Retina (tissue), 1 donor: ENCODE data around the gene FCSK.
"Not testable (repeated sequence)": the region's sequence is repeated elsewhere in the genome, so short reads cannot be mapped to it uniquely, and the experiment has no call there.

ENCODE experiments used
- DNase-seq: peaks from one replicate; pipeline ENCODE4 v3.0.0-alpha.2; 2016

Gene FCSK

DNA sequence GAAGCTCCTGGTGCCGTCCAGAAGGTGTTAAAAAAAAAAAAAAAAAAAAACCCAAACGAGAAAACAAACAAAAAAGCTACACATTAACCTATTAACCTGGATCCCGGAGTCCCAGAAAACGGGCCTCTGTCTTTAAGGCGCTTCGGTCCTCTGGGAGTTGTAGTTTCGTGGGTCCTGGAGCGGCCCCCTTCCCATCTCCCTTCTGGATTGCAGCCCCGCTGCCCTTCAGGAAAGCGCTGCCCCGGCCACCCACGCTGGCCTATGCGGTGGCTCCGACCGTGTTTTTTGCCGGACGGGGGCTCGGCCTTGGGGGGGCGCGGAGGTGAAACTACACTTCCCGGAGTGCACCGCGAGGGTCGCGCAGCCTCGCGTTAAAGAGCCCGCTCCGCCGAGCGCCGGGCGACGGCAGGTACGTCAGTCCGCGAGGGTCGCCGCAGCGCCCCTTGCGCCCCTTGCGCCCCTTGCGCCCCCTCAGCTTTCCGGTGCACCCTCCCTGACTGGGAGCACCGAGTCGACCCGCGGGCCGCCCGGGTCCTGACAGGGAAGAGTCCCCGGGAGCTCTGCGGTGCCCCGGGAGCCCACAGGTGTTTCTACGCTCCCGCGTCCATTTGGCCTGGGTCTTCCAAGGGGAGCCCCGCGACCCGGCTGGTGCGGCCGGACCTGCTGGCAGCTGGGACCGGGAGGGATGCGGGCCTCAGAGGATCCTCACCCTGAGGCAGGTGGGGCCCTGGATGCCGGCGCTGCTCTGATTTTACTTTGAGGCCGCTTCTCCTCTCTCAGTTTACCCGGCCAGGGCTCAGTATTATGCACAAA, at the start of gene FCSK:
Gene FCSK, plus strand, starts transcription at position 374 of the 813 bp plus-strand sequence. CDS start 8,596 bp downstream, outside the sequence.
- peak; percentile 100 for DNase-seq

DNA sequence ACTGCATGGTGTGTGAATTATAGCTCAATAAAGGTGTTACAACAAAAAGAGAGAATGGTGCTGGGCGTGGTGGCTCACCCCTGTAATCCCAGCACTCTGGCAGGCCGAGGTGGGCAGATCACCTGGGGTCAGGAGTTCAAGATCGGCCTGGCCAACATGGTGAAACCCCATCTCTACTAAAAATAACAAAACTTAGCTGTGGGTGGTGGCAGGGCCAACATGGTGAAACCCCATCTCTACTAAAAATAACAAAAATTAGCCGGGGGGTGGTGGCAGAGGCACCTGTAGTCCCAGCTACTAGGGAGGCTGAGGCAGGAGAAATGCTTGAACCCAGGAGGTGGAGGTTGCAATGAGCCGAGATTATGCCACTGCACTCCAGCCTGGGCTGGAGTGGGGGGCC, 48.3 kb upstream of the FCSK start:
- DNase-seq = not testable (repeated sequence)

DNA sequence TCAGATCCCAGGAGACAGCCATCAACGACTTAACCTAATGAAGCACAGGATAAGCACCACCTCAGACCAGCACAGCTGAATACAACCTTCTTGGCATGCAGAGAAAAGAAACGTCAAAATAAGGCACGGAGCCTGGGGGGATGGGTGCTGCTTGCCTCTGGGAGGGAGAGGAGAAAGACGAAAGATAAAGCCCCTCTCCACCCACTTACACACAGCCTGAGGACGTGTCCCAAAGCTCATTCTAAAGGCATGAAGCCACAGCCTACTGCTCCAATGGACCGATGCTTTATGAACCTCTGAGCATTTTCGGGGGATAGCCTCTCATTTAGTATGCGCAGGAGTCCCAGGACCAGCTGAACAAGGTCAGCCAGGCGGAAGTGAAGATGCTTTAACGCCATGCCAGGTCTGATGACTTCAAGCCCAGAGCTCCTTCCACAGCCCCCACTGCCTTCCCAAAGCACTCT, 46.6 kb upstream of the FCSK start:
- peak; percentile 58 for DNase-seq

DNA sequence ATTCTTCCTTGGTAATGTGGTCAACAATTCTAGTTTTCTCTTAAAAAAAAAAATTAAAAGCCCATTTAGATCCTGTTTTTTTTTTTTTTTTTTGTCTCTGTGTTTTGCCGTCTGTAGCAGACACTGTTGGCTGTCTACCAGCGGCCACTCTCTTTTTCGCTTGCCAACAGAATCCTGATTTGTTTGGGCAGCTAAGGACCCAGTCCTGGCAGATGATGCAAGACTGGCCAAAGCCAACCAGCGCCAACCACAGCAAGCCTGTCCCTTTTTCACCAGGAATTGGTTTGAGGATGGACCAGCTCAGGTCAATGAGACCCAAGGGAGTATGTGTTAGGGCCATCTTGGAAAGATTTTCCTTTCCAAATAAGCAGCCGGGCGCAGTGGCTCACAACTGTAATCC, 43.7 kb upstream of the FCSK start:
- DNase-seq = no peak

DNA sequence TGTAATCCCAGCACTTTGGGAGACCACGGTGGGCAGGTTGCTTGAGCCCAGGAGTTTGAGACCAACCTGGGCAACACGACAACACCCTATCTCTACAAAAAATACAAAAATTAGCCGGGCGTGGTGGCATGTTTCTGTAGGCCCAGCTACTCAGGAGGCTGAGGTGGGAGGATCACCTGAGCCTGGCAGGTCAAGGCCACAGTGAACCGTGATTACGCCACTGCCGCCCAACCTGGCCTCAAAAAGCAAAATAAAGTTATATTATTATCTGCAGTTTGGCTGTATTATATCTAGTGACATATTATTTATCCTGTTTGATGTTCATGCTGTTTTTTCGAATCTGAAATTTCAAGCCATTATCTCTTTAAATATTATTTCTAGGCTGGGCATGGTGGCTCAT, 42.0 kb upstream of the FCSK start:
- no peak for DNase-seq

DNA sequence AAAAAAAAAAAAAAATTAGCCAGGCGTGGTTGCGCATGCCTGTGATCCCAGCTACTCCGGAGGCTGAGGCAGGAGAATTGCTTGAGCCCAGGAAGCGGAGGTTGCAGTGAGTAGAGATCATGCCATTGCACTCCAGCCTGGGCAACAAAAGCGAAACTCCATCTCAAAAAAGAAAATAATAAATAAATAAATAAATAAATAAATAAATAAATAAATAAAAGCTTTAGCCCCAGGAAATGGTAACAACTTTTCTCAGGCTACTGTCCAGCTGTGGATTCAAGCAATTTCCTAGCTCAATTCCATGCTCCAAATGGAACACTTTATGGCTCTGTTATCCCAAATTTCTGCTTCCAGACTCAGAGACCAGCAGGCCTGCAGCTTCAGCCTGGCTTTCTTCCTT, 40.8 kb upstream of the FCSK start:
- DNase-seq = not testable (repeated sequence)

DNA sequence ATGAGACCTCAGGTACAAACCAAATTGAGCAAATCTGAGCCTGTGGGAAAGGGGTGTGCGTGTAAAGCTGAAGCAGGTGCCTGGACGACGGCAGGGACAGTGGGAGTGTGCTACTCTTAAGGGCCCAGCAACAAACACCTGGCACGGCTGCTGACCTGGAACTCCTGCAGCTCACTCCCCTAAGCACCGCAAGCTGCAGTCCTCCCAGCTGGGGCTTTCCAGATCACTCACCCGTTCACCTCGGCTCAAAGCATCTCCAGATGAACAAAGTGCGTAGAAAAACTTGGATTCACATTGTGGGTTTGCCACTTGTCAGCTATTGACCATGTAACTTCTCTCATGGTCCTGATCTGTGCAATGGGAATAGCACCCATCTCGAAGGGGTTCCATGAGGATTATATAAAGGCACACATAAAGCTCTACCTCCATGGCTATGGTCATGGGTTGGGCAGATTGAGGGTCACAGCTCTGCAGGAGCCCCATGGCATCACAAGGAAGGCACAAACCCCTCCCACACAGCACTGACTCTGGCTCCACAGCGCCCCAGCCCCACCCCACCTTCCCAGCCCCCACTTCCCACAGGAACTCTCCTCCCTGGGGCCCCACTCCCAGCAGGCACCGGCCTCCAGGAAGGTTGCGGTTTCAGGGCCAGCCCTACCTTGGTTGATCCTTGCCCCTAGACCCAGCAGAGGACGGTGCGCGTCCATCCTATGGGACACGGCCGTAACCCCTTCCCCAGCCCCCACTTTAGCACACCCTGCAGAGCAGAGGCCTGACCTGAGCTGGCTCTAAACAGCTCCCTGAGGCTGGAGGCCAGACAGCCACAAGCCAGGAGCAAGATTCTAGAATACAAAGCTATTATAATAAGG, 37.4 kb upstream of the FCSK start:
- no peak for DNase-seq

DNA sequence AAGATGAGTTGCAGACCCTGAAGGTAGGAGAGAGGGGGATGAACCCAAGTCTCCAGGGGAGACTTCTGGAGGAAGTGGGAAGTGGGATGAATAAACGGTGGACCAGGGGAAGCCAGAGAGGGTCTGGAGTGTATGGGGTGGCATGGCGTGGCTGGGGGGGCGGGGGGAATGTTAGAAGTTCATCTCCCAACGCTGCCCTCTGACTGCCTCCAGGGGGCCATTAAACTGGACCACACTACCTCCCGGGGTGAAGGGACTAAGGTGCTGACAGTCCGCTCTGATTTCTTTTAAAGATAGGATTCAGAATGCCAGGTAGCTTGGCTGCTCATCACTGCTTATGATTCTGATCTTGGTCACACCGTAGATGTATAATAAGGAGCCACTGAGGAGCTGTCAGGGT, 36.7 kb upstream of the FCSK start:
- DNase-seq = no peak

DNA sequence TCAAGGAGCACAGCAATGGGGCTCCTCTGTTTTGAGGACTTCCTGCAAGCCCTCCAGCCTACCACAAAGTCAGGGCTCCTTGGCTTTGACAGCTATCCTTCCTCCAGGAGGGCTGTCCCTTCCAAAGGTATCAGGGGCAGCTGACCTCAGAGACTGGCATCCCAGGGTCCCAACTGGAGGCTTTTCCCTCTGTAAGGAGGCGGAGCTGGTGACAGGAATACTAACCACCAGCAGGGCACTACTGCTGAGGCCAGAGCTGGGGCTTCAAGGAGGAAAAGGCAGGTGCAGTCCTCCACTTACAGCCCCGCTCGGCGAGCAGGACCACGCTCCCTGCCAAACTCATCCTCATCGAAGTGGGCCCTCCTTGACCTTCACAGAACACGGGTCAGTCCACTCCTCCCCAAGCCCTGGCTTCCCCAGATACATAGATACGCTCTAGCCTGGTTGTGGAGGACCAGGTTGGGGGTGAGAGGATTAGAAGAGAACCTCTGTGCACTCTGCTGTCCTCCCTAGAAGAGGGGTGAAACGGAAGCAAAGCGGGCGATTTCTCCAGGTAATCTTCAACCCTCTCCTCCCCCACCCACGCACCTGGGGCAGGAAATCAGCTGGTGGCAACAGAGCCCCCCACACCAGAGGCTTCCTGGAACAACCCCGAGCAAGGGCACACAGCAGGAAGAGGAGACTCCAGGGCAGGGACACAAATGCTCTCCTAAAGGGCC, 36.0 kb upstream of the FCSK start:
- DNase-seq = no peak

DNA sequence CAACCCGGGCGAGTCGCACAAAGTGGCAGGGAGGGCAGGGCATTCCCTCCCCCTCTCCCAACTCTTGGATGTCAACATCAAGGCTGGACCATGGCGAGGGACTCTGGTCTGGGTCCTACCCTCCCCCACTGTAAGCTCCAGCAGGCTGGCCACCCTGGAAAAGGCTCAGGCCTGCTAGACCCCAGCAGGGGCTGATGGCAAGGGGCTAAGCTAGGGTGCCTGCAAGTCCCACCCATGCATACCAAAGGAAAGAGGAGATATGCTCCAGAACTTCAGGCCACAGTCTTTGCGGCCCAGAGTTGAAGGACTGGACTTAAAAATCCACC, 35.4 kb upstream of the FCSK start:
- no peak for DNase-seq

DNA sequence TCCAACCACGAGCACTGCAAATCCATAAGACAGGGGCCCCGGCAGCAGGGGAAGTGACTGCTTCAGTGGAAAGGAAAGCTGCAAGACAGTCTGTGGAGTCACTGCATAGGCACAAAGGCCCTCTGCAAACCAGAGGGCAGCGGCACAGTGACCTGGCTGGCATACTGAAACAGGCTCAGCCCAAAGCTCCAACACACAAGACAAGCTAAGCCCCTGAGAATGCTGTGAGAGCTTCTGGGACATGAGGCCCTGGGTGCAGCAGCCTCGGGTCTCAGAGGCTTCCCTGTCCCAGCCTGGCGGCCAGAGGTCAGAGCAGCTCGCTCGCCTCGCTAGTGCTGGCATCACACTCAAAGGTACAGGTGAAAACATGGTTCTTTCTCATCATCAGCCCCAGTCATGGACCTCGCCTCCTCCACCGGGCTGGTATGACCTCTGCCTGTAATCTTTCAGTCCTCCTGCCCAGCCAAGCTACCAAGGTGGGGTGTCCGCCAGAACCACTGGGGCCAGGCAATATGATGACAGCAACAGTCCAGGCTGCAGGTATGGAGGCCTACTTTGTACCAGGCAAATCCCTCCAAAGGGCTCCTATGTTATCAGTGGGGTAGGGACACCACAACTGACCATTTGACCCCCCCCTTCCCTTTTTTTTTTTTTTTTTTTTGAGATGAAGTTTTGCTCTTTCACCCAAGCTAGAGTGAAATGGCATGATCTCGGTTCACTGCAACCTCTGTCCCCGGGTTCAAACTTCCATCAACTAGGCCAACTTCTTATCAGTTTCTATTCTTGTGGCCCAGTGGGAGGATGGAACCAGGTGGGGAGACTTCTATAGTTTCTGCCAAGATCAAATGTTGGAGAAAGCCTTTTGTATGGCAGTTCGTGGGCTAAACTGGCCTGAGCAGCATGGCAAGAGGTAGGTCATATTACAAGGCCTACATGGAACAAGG, 34.7 kb upstream of the FCSK start:
- DNase-seq = no peak

DNA sequence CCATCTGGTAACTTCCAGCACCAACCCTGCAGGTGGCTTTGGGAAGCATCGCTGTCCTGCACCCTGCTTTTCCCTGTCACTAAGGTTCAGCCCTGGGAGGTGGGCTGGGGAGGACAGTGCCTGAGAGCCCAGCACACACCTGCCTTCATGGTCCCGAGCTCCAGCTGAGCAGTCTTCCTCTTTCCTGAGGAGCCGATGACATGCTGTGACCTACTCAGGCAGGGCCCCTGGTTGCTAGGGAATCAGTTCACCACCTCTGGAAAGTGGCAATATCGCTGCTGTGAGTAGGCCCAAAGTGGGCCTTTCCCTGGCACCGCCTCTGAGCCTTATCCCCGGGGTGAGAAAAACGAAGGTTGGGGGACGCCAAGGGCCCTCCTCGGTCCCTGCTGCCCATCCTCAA, 33.4 kb upstream of the FCSK start:
- peak; percentile 33 for DNase-seq

DNA sequence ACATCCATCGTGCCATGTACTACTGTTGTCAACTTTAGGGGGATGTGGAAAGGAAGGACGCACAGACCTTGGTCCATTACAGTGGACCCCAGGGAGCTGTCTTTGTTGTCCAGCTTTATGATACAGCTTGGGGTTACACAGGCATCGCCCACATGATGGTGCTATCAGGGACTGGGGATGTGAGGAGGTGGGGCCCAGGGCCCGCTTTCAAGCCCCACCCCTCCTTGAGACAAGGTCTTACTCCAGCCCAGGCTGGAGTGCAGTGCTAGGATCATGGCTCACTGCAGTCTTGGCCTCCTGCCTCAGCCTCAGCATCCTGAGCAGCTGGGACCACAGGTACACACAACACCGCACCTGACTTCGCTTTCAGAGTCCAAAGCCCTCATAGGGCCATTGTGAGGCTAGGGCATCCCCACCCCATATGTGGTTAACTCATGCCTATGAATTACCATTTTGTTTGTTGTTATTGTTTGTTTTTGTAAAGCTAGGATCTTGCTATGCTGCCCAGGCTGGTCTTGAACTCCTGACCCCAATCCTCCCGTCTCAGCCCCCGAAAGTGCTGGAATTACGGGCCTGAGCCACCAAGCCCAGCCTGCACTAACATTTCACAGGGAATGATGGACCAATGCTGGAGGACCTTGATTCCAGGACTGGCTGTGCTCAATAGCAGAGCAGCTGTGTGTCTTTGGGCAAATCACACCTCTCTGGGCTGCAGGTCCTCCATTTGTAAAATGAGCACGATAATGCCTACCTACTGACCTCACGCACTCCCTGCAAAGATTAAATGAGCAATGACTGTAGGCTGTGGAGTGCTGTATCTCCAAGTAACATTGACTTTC, 32.7 kb upstream of the FCSK start:
- no peak for DNase-seq

DNA sequence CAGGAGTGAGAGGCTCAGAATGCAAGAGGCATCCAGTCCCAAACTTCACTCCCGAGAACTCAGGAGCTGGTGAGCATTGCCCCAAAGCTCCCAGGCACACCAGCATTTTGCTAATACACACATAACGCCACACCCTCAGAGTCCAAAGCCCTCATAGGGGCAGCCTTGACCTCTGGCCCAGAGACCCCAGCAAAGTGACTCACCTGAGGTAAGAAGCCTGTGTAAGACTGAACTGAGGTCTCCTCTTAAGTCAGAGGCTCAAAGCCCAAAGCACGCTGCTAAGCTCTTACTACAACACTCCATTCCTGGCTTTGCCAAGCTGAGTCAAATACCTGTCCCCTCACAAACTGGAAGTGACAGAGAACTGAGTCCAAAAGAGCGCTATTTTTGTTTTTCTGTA, 31.9 kb upstream of the FCSK start:
- no peak for DNase-seq

DNA sequence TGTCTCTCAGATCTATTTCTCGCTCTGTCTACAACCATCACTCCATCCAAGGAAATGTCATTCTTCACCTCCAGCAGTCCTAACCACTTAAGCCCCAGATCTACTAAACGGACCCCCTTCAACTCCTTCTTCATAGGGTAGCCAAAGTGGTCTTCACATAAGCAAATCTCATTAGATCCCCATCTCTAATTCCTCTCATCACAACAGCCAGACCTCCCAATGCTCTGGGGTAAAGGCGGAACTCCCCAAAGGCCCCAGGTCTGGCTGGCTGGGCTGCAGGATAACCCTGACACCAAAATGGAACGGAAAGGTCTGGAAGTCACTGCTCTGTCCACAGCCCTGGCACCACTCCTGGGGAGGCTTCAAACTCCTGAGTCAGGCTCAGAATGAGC, 26.6 kb upstream of the FCSK start:
- DNase-seq = no peak

DNA sequence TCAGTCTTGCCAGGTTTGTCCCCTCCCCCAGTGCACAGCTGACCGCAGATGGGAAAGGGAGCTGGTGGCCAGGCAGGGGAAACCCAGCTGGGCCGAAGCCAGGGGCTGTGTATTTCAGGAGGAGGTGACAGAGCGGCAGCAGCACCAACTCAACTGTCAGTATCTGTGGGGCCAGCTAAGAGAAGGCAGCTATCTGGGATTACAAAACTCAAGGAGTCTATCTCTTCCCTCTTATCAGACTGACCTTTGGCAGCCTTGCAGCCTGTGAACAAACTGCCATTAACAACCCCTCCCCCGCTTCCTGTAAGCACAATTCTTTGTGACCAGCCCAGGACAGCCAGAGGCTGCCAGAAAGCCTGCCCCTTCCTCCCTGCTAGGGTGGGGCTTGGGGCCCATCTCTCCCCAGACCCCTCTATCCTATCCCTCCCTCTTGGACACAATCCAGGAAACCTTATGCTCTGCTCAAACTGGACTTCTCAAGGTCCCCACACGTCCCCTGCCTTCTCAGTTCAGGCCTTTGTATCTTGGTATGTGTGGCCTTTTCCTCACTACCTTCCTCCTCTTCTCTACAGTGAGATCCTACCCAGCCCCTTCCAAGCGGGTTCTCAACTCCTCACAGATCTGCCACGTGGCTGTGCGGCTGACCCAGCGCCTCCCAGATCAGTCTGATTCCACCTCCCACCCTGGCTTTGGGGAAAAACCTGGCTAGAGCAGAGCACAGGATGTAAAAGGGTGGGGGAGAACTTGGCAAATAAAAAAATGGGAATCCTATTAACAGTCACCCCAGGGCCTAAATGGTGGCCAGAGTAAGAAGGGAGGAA, 26.0 kb upstream of the FCSK start:
- DNase-seq = peak; percentile 75

DNA sequence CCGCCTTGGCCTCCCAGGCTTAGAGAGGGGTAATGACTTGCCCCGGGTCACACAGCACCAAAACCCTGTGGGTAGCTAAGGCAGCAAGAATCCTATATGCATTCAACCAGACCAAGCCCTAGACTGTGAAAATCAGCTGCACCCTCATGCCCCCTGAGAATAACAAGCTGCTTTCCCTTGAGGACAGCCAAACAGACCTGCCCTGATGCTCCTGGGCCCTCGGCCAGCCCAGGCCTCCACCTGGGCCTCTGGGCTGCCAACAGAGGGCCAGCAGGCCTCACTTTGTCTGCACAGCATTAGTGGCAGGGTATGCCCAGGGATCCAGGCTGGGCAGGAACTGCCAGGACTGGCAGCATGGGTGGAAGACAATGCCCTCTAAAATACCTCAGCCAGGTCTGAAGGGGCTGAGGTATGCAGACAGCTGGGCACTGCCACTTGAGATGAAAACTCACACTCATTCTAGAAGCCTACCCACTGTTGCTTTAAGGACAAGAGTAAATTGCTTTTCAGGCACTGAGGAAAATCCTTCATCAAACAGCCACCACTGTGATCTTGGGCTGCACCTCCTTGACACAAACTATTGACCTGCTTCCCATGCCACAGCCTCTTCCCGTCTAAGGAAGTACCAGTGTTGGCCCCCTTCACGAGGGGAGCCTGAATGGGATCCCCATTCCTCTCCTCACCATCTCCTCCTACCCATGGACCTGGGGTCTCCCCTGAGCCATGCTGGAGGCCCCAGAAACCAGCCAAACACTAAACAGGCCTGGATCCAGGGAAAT, 24.3 kb upstream of the FCSK start:
- DNase-seq = no peak

DNA sequence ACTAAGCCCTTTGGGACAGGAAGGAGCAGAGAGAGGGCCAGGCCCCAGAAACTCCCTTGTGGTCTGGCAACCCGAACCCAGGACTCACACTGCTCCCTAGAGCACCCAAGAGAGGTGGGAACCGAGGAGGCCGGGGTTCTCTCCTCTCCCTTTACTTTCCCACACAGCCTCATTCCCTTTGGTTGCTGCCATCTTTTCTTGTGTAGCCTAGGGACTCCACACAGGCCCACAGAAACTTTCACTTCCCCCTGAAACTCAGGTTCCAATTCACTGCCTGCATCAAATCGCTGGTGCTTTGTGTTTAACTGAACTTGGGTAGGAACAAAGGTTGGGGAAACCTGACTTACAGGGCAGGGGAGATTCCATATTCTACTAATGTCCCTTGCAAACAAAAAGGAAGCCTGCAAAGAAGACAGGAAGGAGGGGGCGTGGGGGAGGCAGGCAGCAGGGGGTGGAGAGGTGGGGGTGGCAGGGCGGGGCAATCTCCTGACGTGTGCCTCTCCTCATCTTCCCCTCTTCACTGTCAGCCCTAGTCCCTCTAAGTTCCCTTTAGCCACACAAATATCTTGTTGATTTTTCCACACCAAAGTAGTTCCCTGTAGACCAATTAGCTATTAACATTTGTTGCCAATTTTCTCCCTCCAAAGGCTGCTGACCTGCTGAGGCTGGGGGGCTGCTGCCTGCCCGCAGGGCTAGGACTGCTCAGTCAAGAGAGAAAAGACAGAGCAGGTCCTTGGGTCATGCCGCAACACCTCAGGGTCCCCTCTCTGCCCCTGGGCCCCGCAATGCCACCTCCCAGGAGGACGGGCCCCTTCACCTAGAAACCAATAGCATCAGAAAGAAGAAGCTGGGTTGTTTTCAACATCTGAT, 23.5 kb upstream of the FCSK start:
- DNase-seq = no peak

DNA sequence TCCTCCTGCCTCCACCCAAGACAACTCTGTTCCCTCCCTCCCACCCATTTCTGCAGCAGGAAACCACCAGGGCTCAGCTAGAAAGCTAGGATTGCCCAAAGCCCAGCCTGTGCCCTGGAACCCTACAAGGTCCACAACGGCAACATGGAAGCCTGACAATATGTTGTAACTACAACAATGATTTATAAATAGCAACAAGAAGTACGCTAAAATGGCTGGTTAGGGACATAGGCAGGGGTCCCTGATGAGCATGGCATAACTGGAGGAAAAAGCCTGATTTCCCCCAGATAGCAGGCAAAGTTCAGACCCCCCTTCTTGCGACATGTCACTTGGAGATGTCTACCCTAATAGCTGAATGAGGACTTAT, 22.1 kb upstream of the FCSK start:
- no peak for DNase-seq
